ENCODE results near the gene KIF22. TPM values are rescaled to one million over a fixed set of nuclear protein-coding genes. Genes with fewer than 3 reads are reported as not detected.
"Not testable (repeated sequence)": the region's sequence is repeated elsewhere in the genome, so short reads cannot be mapped to it uniquely, and the experiment has no call there.

KIF22 gene
- polyA plus RNA-seq, 2 of the 4 experiments (the other 2 are of a cell fraction), result 64.3 to 73.7 TPM

DNA sequence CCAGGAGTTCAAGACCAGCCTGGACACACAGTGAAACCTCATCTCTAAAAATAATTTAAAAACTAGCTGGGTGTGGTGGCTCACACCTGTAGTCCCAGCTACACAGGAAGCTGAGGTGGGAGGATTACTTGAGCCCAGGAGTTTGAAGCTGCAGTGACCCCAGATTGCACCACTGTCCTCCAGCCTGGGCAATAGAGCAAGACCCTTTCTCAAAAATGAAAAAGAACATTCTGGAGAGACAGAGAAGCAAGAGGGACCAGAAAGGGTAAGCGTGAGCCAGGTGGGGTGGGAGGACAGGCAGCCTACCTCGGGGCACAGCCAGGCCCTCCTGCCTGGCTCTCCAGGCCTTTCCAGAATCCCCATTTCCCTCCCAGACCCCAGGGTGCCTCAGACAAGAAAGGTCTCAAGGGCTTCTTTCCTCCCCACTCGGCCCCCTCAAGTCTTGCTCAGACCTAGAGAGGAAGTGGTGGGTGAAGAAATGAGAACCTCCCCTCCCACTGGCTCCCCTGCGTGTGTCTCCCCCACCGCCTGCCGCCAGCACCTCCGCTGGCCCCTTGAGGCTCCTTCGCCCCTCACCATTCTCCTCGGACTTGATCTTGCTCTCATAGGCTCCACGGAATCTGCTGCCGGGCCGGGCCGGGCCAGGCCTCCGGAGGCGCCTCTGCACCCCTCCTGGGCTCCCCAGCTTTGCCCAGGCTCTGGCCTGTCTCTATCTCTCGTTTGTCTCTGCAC lies 45.3 kb upstream of the KIF22 start:
- ATAC-seq (no peak), DNase-seq (ENCODE audit: low read depth in 1 of 2, low spot score in 1 of 2) (no peak), FAIRE-seq (no peak)
- H3K4me2 ChIP-seq, result no peak overlapping the region
- no peak overlapping the region for H3K27ac ChIP-seq
- no peak for TF ChIP-seq EHF (CRISPR knock-in tag; IDR thresholded peaks at IDR 0.05)
- TF ChIP-seq GATA3 (IDR thresholded peaks at IDR 0.05; ENCODE audit: borderline replicate concordance), result no peak
- TF ChIP-seq JUNB (IDR thresholded peaks at IDR 0.05), result no peak
- TF ChIP-seq EHMT2 (IDR thresholded peaks at IDR 0.05; ENCODE audit: low read depth), result no peak
- TF ChIP-seq POLR2A (IDR thresholded peaks at IDR 0.05; ENCODE audit: low read length), result no peak
- TF ChIP-seq, protein P1, sequence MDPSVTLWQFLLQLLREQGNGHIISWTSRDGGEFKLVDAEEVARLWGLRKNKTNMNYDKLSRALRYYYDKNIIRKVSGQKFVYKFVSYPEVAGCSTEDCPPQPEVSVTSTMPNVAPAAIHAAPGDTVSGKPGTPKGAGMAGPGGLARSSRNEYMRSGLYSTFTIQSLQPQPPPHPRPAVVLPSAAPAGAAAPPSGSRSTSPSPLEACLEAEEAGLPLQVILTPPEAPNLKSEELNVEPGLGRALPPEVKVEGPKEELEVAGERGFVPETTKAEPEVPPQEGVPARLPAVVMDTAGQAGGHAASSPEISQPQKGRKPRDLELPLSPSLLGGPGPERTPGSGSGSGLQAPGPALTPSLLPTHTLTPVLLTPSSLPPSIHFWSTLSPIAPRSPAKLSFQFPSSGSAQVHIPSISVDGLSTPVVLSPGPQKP (IDR thresholded peaks at IDR 0.05; ENCODE audit: low read depth, low read length), result no peak
- no peak for TF ChIP-seq MAZ (IDR thresholded peaks at IDR 0.05; ENCODE audit: borderline replicate concordance, low read depth, low read length)
- WGBS (ENCODE audit: missing lambda C conversion rate), result 73% methylated on average over 16 of the region's 16 CpGs
- CTCF ChIA-PET, result no interaction called here
- no peaks in the 10 kb centered on the region for H3K4me1 ChIP-seq
- POLR2A ChIA-PET, result no interaction called here
- no peak overlapping the region for H3K4me3 ChIP-seq
- H3K9me3 ChIP-seq, result no peaks in the 10 kb centered on the region

DNA sequence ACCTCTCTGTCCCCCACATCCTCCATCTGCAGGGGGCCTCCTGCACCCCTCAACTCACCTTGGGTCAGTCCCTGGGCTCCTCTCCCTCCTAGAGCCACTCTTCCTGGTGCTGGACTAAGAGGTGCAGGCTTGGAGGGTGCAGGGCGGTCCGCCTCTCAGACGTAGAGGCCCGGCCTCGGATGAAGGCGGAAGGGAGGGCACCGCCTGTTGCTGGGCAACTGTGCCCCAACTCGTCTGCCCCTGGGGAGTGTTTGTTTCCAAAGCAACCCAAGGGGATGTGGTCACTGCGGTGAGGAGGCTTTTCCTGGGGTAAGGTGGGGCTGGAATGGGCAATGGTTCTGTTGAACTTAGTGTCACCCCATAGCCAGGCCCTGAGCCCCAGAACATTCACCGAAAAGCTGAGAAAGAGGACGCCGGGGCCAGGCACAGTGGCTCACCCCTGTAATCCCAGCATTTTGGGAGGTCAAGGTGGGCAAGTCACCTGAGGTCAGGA lies 44.7 kb upstream of the KIF22 start, which contains the start of gene C16orf54:
C16orf54 (minus strand) TSS at position 138 of the 493 bp plus-strand sequence. CDS start 1,039 bp downstream, outside the sequence.
- no peak for DNase-seq (ENCODE audit: low read depth in 1 of 2, low spot score in 1 of 2)

DNA sequence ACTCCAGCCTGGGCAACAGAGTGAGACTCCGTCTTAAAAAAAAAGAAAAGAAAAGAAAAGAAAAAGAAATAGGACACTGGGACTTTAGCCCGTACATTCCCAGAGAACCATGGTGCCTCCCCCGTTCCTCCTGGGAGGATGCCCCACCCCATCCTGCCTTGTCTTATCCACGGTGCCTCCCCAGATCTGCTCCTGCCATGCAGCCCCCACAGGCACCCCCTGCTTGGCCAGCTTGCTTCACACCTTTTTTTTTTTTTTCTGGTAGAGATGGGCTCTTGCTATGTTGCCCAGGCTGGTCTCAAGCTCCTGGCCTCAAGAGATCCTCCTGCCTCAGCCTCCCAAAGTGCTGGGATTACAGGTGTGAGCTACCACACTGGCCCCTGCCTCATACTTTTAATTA lies 44.0 kb upstream of the KIF22 start:
- WGBS (ENCODE audit: missing lambda C conversion rate), result 66% methylated on average over 4 of the region's 4 CpGs
- ATAC-seq, FAIRE-seq: not testable (repeated sequence)

More for the DNA sequence above, 44.7 kb upstream of the KIF22 start, which contains the start of gene C16orf54:
- Histone ChIP-seq H3K4me1 (no peaks in the 10 kb centered on the region), H3K9me3 (no peaks in the 10 kb centered on the region), H3K4me3 (no peak within 1 kb of the TSS), H3K4me2 (no peak within 1 kb of the TSS), H3K27ac (no peak within 1 kb of the TSS)
- FAIRE-seq, result no peak
- no peak for ATAC-seq
- 88% methylated on average over 11 of the region's 12 CpGs for WGBS (ENCODE audit: missing lambda C conversion rate)
- TF ChIP-seq, protein P1 (IDR thresholded peaks at IDR 0.05; ENCODE audit: low read depth, low read length), result no peak
- TF ChIP-seq RFX5 (IDR thresholded peaks at IDR 0.05), result no peak
- TF ChIP-seq, protein P2, sequence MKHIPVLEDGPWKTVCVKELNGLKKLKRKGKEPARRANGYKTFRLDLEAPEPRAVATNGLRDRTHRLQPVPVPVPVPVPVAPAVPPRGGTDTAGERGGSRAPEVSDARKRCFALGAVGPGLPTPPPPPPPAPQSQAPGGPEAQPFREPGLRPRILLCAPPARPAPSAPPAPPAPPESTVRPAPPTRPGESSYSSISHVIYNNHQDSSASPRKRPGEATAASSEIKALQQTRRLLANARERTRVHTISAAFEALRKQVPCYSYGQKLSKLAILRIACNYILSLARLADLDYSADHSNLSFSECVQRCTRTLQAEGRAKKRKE (CRISPR knock-in tag; IDR thresholded peaks at IDR 0.05; ENCODE audit: low read depth), result no peak
- TF ChIP-seq POLR2AphosphoS2 (conservative IDR thresholded peaks at IDR 0.05; ENCODE audit: low read length), result no peak
- TF ChIP-seq, protein P3, sequence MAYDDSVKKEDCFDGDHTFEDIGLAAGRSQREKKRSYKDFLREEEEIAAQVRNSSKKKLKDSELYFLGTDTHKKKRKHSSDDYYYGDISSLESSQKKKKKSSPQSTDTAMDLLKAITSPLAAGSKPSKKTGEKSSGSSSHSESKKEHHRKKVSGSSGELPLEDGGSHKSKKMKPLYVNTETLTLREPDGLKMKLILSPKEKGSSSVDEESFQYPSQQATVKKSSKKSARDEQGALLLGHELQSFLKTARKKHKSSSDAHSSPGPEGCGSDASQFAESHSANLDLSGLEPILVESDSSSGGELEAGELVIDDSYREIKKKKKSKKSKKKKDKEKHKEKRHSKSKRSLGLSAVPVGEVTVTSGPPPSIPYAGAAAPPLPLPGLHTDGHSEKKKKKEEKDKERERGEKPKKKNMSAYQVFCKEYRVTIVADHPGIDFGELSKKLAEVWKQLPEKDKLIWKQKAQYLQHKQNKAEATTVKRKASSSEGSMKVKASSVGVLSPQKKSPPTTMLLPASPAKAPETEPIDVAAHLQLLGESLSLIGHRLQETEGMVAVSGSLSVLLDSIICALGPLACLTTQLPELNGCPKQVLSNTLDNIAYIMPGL (CRISPR knock-in tag; IDR thresholded peaks at IDR 0.05; ENCODE audit: borderline replicate concordance), result no peak
- TF ChIP-seq FOSL2 (IDR thresholded peaks at IDR 0.05), result no peak
- TF ChIP-seq FOSL2 (CRISPR knock-in tag; IDR thresholded peaks at IDR 0.05), result no peak
- TF ChIP-seq, protein P4, sequence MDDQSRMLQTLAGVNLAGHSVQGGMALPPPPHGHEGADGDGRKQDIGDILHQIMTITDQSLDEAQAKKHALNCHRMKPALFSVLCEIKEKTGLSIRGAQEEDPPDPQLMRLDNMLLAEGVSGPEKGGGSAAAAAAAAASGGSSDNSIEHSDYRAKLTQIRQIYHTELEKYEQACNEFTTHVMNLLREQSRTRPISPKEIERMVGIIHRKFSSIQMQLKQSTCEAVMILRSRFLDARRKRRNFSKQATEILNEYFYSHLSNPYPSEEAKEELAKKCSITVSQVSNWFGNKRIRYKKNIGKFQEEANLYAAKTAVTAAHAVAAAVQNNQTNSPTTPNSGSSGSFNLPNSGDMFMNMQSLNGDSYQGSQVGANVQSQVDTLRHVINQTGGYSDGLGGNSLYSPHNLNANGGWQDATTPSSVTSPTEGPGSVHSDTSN (IDR thresholded peaks at IDR 0.05), result no peak
- CTCF ChIA-PET, result interaction anchor here (0.6 to 0.9 kb wide), 2 partner anchors 10 to 17 kb away, joined by 3 to 4 read pairs; no protein-coding TSS in a partner anchor
- POLR2A ChIA-PET, result interaction anchor here (0.6 kb wide), 1 partner anchor 31 kb away, joined by 3 read pairs; no protein-coding TSS in a partner anchor

More for the DNA sequence above, 44.0 kb upstream of the KIF22 start:
- H3K4me1 ChIP-seq; H3K27ac ChIP-seq; H3K4me2 ChIP-seq; H3K4me3 ChIP-seq; DNase-seq (ENCODE audit: low read depth in 1 of 2, low spot score in 1 of 2); H3K9me3 ChIP-seq: not testable (repeated sequence)
- POLR2A ChIA-PET, result interaction anchor here (0.6 kb wide), 1 partner anchor 30 kb away, joined by 3 read pairs; no protein-coding TSS in a partner anchor
- CTCF ChIA-PET, result interaction anchor here (0.6 to 0.9 kb wide), 2 partner anchors 10 to 17 kb away, joined by 3 to 4 read pairs; no protein-coding TSS in a partner anchor
